ENCODE data around the gene KCNT1.

- TF ChIP-seq CTCF (IDR thresholded peaks at IDR 0.05) (no peak), POLR2A (IDR thresholded peaks at IDR 0.05) (no peak)
These were observed 36.0 kb downstream of the KCNT1 start for GRCh38 chr9:135737840-135738521.
